Measurements from ENCODE around the gene TMEM234. TPM values are rescaled to one million over a fixed set of nuclear protein-coding genes. Genes with fewer than 3 reads are reported as not detected.

TMEM234 gene
- total and polyA plus RNA-seq, 2 of the 13 experiments (the other 11 are each of a cell fraction or from before 2014, with no cell fraction given): 6.1 to 9.0 TPM

DNA sequence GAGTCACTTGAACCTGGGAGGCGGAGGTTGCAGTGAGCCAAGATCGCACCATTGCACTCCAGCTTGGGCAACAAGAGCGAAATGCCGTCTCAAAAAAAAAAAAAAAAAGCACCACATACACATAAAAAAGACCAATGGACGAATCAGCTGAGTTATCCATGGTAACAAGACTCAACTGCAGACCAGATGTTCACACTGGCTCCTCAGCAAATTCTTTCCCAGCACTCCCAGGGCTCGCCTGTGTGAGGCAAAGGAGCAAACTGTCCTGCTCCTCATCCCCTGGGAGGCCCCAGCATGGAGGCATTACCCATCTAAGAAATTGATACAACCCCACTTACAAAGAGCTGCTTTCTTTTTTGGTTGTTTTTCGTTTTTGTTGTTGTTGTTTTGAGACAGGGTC lies 3.1 kb downstream of the TMEM234 start (continued):
- TF ChIP-seq SETDB1 (CRISPR knock-in tag; IDR thresholded peaks at IDR 0.05; ENCODE audit: borderline replicate concordance): no peak

DNA sequence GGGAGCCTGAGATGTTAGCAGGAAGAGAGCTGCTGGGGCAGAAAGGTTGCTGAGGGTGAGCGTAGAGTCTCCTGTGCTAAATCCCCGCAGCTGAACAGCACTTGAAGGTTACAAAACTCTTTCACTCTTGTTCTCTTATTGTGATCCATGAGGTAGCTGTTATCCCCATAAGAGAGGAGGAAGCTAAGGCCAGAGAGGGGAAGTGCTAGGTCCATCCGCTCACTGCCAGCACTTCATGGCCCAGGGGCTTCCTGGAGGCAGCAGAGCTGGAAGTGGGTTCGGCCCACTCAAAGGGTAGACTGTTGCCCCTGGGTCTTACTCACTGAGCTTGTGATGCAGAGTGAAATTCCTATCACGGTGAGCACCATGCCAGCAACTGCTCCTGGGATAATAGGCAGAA lies 5.6 kb downstream of the TMEM234 start:
- POLR2A ChIA-PET: interaction anchor here (1.1 to 2.6 kb wide), 8 partner anchors 11 to 178 kb away, joined by 3 to 22 read pairs (median 7); partner anchors contain the start of genes BSDC1, CCDC28B, IQCC and LCK
- ATAC-seq: no peak
- H3K9me3 ChIP-seq (ENCODE audit: low read length): no peaks in the 10 kb centered on the region
- FAIRE-seq: no peak
- H3K9ac ChIP-seq (ENCODE audit: insufficient read depth, low read depth, low read length): no peak overlapping the region
- peaks cover 6% of the 10 kb centered on the region for H3K79me2 ChIP-seq (ENCODE audit: insufficient read depth, low read length)
- H2AFZ ChIP-seq (ENCODE audit: low read length): no peak overlapping the region
- BruUV-seq (replicated peaks): no TSS peak
- H3K4me1 ChIP-seq (ENCODE audit: insufficient read depth, low read length): peaks cover 23% of the 10 kb centered on the region
- H3K36me3 ChIP-seq (replicated peaks in 1 of 2; ENCODE audit: control insufficient read depth in 1 of 2, insufficient read depth in 2 of 2, low read length in 2 of 2): peaks cover 11 to 30% of the 10 kb centered on the region in 2 experiments; a peak in 4 of 5 replicates
- H3K27ac ChIP-seq (ENCODE audit: extremely low read length, insufficient read depth, low read length): no peak overlapping the region
- no peak for DNase-seq (ENCODE audit: low spot score)
- intact Hi-C loops (cut with micrococcal nuclease; ENCODE audit: unreplicated experiment): no loop called here
- no peaks in the 10 kb centered on the region; a peak in 1 of 5 replicates for H3K27me3 ChIP-seq (ENCODE audit: control insufficient read depth in 1 of 2, insufficient read depth in 2 of 2, low read length in 2 of 2)
- CTCF ChIA-PET (ENCODE audit: low intra/inter-chr PET ratio, low total read pairs): interaction anchor here (1.5 to 2.0 kb wide), 2 partner anchors 32 to 197 kb away, joined by 8 to 11 read pairs; no protein-coding TSS in a partner anchor
- TF ChIP-seq ZNF280D (CRISPR knock-in tag; IDR thresholded peaks at IDR 0.05): no peak
- no peak overlapping the region for H3K4me2 ChIP-seq (ENCODE audit: low read depth, low read length)
- WGBS (ENCODE audit: low lambda C conversion rate): 100% methylated on average over 2 of the region's 5 CpGs
- no peak overlapping the region for H3K4me3 ChIP-seq (replicated peaks in 1 of 3; ENCODE audit: insufficient read depth in 1 of 3, low read depth in 2 of 3, low read length in 3 of 3)
- in situ Hi-C loops (cut with HindIII; ENCODE audit: extremely low pct_ligation_motif_present, low pct_unique_long_range_greater_than_20kb): loop anchor here (10.0 kb wide), 1 partner anchor 198 kb away; no protein-coding TSS in a partner anchor
- no peaks in the 10 kb centered on the region for H4K20me1 ChIP-seq (ENCODE audit: insufficient read depth, low read length)
